Mammary epithelial cell (primary cell): ENCODE data around the gene TBC1D26.
"Not testable (repeated sequence)": the region's sequence is repeated elsewhere in the genome, so short reads cannot be mapped to it uniquely, and the experiment has no call there.

Experiments
- EZH2 ChIP-seq: IDR thresholded peaks from 2 replicates; pipeline ENCODE4 v1.6.1; 2012; ENCODE audit warnings: low read length, inconsistent platforms, borderline replicate concordance
- TF ChIP-seq, protein P1 (sequence below), 2 donors: IDR thresholded peaks in 1 of 2; conservative IDR thresholded peaks in 1 of 2; 2 replicates each; pipeline ENCODE4 v1.5.1; 2011 to 2012; ENCODE audit warnings: inconsistent platforms in 2 of 2, low read length in 2 of 2, mild to moderate bottlenecking in 2 of 2, control low read depth in 1 of 2, low read depth in 1 of 2; ENCODE audit not compliant: insufficient read depth in 1 of 2; ENCODE audit errors: extremely low read depth in 1 of 2

DNA sequence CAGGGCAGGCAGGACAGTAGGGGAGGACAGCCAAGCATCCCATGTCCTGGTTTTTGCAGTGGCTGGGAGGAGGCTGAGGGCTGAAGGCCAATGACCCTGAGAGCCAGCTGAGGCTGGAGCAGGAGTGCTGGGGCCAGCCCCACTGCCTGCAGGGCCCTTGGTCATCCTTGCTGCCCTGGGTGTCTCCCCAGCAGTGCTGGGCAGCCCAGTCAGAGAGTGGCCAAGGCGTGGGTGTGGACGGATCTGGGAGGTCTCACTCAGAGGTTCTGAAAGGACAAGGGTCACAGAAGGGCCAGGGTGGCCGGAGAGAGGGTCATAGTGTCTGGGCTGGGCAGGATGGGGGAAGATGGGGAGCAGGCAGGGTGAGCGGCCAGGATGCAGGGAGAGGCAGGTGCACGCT lies 4.5 kb downstream of the TBC1D26 start:
- TF ChIP-seq, protein P1, sequence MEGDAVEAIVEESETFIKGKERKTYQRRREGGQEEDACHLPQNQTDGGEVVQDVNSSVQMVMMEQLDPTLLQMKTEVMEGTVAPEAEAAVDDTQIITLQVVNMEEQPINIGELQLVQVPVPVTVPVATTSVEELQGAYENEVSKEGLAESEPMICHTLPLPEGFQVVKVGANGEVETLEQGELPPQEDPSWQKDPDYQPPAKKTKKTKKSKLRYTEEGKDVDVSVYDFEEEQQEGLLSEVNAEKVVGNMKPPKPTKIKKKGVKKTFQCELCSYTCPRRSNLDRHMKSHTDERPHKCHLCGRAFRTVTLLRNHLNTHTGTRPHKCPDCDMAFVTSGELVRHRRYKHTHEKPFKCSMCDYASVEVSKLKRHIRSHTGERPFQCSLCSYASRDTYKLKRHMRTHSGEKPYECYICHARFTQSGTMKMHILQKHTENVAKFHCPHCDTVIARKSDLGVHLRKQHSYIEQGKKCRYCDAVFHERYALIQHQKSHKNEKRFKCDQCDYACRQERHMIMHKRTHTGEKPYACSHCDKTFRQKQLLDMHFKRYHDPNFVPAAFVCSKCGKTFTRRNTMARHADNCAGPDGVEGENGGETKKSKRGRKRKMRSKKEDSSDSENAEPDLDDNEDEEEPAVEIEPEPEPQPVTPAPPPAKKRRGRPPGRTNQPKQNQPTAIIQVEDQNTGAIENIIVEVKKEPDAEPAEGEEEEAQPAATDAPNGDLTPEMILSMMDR (conservative IDR thresholded peaks at IDR 0.05 in 1 of 2, IDR thresholded peaks at IDR 0.05 in 1 of 2; ENCODE audit: extremely low read depth in 1 of 2, insufficient read depth in 1 of 2, low read depth in 1 of 2, low read length in 2 of 2), result not testable (repeated sequence)
- not testable (repeated sequence) for TF ChIP-seq EZH2
